Pancreas (tissue), 10 donors: Measurements from ENCODE around the gene ACSL5. TPM values are rescaled to one million over a fixed set of nuclear protein-coding genes. Genes with fewer than 3 reads are reported as not detected.
"Not testable (repeated sequence)": the region's sequence is repeated elsewhere in the genome, so short reads cannot be mapped to it uniquely, and the experiment has no call there.

Experiments used
- ATAC-seq, 4 donors: fragments of 200-7000 bp; cut with Tn5 transposase; one replicate each; pipeline versions ENCODE4 v1.8.0 to v1.9.1; 2020; ENCODE audit warnings: mild to moderate bottlenecking in 4 of 4, moderate library complexity in 4 of 4
- DNase-seq, 6 donors: peaks; one replicate each; pipeline ENCODE4 v3.0.0-alpha.2; 2020
- FAIRE-seq: peaks from 2 replicates; lab custom pipeline; 2012; peaks lifted over from hg19 to GRCh38; lab: Jason Lieb, UNC
- H3K27ac ChIP-seq, 4 donors: fragments of 200-600 bp; sonication (generic); 1 replicate in 3 of 4; 2 replicates in 1 of 4; pipeline versions ENCODE4 v1.5.0 to v1.8.0; 2020
- H3K27me3 ChIP-seq, 4 donors: fragments of 200-600 bp; one replicate each; pipeline ENCODE4 v1.8.0; 2021
- H3K36me3 ChIP-seq, 3 donors: fragments of 200-600 bp; sonication (generic) in 1 of 3; one replicate each; pipeline versions ENCODE4 v1.5.0 to v1.8.0; 2020 to 2021
- H3K4me1 ChIP-seq, 3 donors: fragments of 200-600 bp; one replicate each; pipeline ENCODE4 v1.8.0; 2021
- H3K4me3 ChIP-seq, 4 donors: fragments of 200-600 bp; sonication (generic) in 2 of 4; one replicate each; pipeline versions ENCODE4 v1.5.0 to v1.8.0; 2020 to 2021
- H3K9me3 ChIP-seq, 4 donors: fragments of 200-600 bp; one replicate each; pipeline ENCODE4 v1.8.0; 2021
- CTCF ChIP-seq, 4 donors: fragments of 200-600 bp; sonication (generic) in 3 of 4; IDR thresholded peaks; one replicate each; pipeline versions ENCODE4 v1.5.0 to v1.8.0; 2021; ENCODE audit warnings: antibody characterized with exemption in 4 of 4
- WGBS, 2 donors: extraction: QIAGEN DNeasy Blood & Tissue Kit; methylation state at CpG; one replicate each; pipeline ENCODE4 v1.1.7; 2013; 5-methylcytosine and 5-hydroxymethylcytosine counted together
- intact Hi-C, 3 donors: fragments of 100-400 bp; cut with DNase I; formaldehyde crosslinking; loops; one replicate each; pipeline versions ENCODE4 v1.11.1 to v1.14.2; 2022
- polyA plus RNA-seq, 2 donors: library from polyadenylated mRNA; stranded (reverse); fragments of 200-250 nt; gene quantifications; one replicate each; pipeline ENCODE4 v1.2.3, GENCODE V29; 2013
- total RNA-seq, 6 donors: library from RNA; stranded (reverse); fragmentation: NEBNext Ultra II Directional in 4 of 6; extraction: Animal tissue kit (Norgen Biotek cat#: 25700) in 4 of 6; gene quantifications; one replicate each; pipeline versions ENCODE4 v1.2.1 to v1.2.4, GENCODE V29; 2021 to 2023
- donor health status: healthy with polysubstance abuse.
- donor health status: DM: no; HTN: no; CAD: no; lungs with moderate emphysema.
- donor health status: DM: no; HTN: no; CAD: no.
- donor health status: control.
- donor health status: control.
- donor health status: Bipolar disorder and iron deficiency.
- donor health status: DM: yes; HTN: yes; CAD: no.
- donor health status: DM: no; HTN: no; CAD: no.
- donor health status: DM: no; HTN: no; CAD: no.
- donor health status: DM: yes; HTN: yes; CAD: no.

The ACSL5 gene
- total and polyA plus RNA-seq, 8 donors, result 2.2 to 7.2 (median 3.7) TPM

- DNase-seq, result no peak
- Histone ChIP-seq H3K4me3 (no peak overlapping the region), H3K9me3 (no peaks in the 10 kb centered on the region), H3K27me3 (no peaks in the 10 kb centered on the region), H3K36me3 (no peaks in the 10 kb centered on the region), H3K27ac (no peak overlapping the region), H3K4me1 (no peaks in the 10 kb centered on the region)
- intact Hi-C loops, result no loop called here
- 44 to 48% methylated on average over 3 of the region's 3 CpGs for WGBS, 2 donors
- FAIRE-seq, result no peak
- no peak for TF ChIP-seq CTCF (IDR thresholded peaks at IDR 0.05)
- ATAC-seq, result peak in 3 of 4 donors; percentile 41 to 61 (median 50)
Measured at GRCh38 chr10:112383325-112383724, 9.4 kb downstream of the ACSL5 start.

- no peak for TF ChIP-seq CTCF (IDR thresholded peaks at IDR 0.05)
- DNase-seq (no peak), ATAC-seq (no peak), FAIRE-seq (no peak)
- no peaks in the 10 kb centered on the region for H3K36me3 ChIP-seq
- no peaks in the 10 kb centered on the region for H3K9me3 ChIP-seq
- H3K27ac ChIP-seq, result no peak overlapping the region
- 84% methylated on average over 2 of the region's 2 CpGs for WGBS, 2 donors
- no peak overlapping the region for H3K4me3 ChIP-seq
- H3K27me3 ChIP-seq, result no peaks in the 10 kb centered on the region
- H3K4me1 ChIP-seq, result no peaks in the 10 kb centered on the region
- intact Hi-C loops, result no loop called here
Measured at GRCh38 chr10:112384141-112384540, 10.2 kb downstream of the ACSL5 start.

GRCh38 chr10:112385201-112385600 lies 11.3 kb downstream of the ACSL5 start:
- 53 to 56% methylated on average over 4 of the region's 4 CpGs for WGBS, 2 donors
- Histone ChIP-seq H3K4me3 (no peak overlapping the region), H3K4me1 (no peaks in the 10 kb centered on the region), H3K27me3 (no peaks in the 10 kb centered on the region), H3K27ac (no peak overlapping the region), H3K9me3 (no peaks in the 10 kb centered on the region), H3K36me3 (no peaks in the 10 kb centered on the region)
- no peak for ATAC-seq
- TF ChIP-seq CTCF (IDR thresholded peaks at IDR 0.05), result no peak
- no peak for FAIRE-seq
- intact Hi-C loops, result no loop called here
- no peak for DNase-seq

- H3K4me3 ChIP-seq, ATAC-seq, H3K27me3 ChIP-seq, FAIRE-seq, H3K9me3 ChIP-seq, DNase-seq, H3K27ac ChIP-seq, intact Hi-C loops, H3K36me3 ChIP-seq, H3K4me1 ChIP-seq: not testable (repeated sequence)
- 75 to 76% methylated on average over 7 of the region's 7 CpGs for WGBS, 2 donors
Measured at GRCh38 chr10:112388056-112388455, 14.1 kb downstream of the ACSL5 start.

- Histone ChIP-seq H3K27ac (no peak overlapping the region), H3K27me3 (no peaks in the 10 kb centered on the region), H3K9me3 (no peaks in the 10 kb centered on the region), H3K4me1 (no peaks in the 10 kb centered on the region), H3K4me3 (no peak overlapping the region), H3K36me3 (no peaks in the 10 kb centered on the region)
- DNase-seq, result no peak
- TF ChIP-seq CTCF (IDR thresholded peaks at IDR 0.05), result no peak
- intact Hi-C loops, result no loop called here
- ATAC-seq, result no peak
- FAIRE-seq, result no peak
- 62 to 68% methylated on average over 2 of the region's 2 CpGs for WGBS, 2 donors
Measured at GRCh38 chr10:112388548-112388947, 14.6 kb downstream of the ACSL5 start.
